GM19452 (cell line): Measurements from ENCODE around the gene SMIM9.

Experiments
- ATAC-seq: cut with Tn5 transposase; IDR thresholded peaks from one replicate; pipeline ENCODE4 v1.9.1; 2021; ENCODE audit not compliant: unreplicated experiment

Gene SMIM9

GRCh38 chrX:154784149-154784995 lies 50.1 kb downstream of the SMIM9 start:
- no peak for ATAC-seq

GRCh38 chrX:154780968-154781367 lies 53.5 kb downstream of the SMIM9 start:
- ATAC-seq, result no peak

- ATAC-seq, result no peak
These were observed 55.2 kb downstream of the SMIM9 start for GRCh38 chrX:154779261-154779660.

- ATAC-seq, result no peak
These were observed 57.7 kb downstream of the SMIM9 start for GRCh38 chrX:154776753-154777152.

- ATAC-seq, result no peak
These were observed 58.8 kb downstream of the SMIM9 start for GRCh38 chrX:154775419-154776349.

GRCh38 chrX:154774622-154775021 lies 59.8 kb downstream of the SMIM9 start:
- no peak for ATAC-seq
